ENCODE measurements around the gene UPK3A.

DNA sequence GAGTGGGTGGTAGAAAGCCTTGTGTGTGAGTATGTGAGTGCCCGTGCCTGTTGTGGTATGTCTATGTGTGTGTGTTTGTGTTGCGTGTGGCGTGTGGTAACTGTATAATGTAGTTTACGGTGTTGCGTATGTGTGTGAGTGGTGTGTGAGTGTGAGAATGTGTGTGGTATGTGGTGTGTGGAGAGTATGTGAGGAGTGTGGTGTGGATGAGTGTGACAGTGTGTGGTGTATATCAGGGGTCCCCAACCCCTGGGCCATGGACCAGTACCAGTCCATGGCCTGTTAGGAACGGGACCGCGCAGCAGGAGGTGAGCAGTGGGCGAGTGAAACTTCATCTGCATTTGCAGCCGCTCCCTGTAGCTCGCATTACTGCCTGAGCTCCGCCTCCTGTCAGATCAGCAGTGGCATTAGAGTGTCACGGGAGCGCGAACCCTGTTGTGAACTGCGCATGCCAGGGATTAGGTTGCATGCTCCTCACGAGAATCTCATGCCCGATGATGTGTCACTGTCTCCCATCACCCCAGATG is 5.7 kb downstream of the UPK3A start:
- TF ChIP-seq, protein P1, sequence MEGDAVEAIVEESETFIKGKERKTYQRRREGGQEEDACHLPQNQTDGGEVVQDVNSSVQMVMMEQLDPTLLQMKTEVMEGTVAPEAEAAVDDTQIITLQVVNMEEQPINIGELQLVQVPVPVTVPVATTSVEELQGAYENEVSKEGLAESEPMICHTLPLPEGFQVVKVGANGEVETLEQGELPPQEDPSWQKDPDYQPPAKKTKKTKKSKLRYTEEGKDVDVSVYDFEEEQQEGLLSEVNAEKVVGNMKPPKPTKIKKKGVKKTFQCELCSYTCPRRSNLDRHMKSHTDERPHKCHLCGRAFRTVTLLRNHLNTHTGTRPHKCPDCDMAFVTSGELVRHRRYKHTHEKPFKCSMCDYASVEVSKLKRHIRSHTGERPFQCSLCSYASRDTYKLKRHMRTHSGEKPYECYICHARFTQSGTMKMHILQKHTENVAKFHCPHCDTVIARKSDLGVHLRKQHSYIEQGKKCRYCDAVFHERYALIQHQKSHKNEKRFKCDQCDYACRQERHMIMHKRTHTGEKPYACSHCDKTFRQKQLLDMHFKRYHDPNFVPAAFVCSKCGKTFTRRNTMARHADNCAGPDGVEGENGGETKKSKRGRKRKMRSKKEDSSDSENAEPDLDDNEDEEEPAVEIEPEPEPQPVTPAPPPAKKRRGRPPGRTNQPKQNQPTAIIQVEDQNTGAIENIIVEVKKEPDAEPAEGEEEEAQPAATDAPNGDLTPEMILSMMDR (IDR thresholded peaks at IDR 0.05), result no peak
- no peak for TF ChIP-seq POLR2A (IDR thresholded peaks at IDR 0.05)
